Endodermal cell (in vitro differentiated cells): ENCODE measurements around the gene DRP2. TPM values are rescaled to one million over a fixed set of nuclear protein-coding genes. Genes with fewer than 3 reads are reported as not detected.

Source experiments
- DNase-seq: peaks from one replicate; pipeline ENCODE4 v3.0.0-alpha.2; 2017
- H3K27ac ChIP-seq: 2 replicates; pipeline ENCODE4 v1.5.1; 2013; ENCODE audit warnings: mild to moderate bottlenecking, low read depth, low read length, moderate library complexity
- H3K27me3 ChIP-seq: 2 replicates; pipeline ENCODE4 v1.6.1; 2013; ENCODE audit warnings: mild to moderate bottlenecking, low read length, moderate library complexity; ENCODE audit not compliant: insufficient read depth, control insufficient read depth, poor library complexity, severe bottlenecking
- H3K36me3 ChIP-seq: 2 replicates; pipeline ENCODE4 v1.7.0; 2013; ENCODE audit warnings: mild to moderate bottlenecking, low read length, moderate library complexity; ENCODE audit not compliant: control insufficient read depth, insufficient read depth
- H3K4me1 ChIP-seq: one replicate; pipeline ENCODE4 v1.7.0; 2013; ENCODE audit warnings: low read length; ENCODE audit not compliant: control insufficient read depth, insufficient read depth
- H3K4me3 ChIP-seq: 2 replicates; pipeline ENCODE4 v1.5.1; 2013; ENCODE audit warnings: mild to moderate bottlenecking, low read length, moderate library complexity
- H3K9ac ChIP-seq: 2 replicates; pipeline ENCODE4 v1.6.1; 2013; ENCODE audit warnings: mild to moderate bottlenecking, low read length, moderate library complexity; ENCODE audit not compliant: poor library complexity, severe bottlenecking; ENCODE audit errors: extremely low read depth
- H3K9me3 ChIP-seq: 2 replicates; pipeline ENCODE4 v1.6.1; 2013; ENCODE audit warnings: mild to moderate bottlenecking, low read length, moderate library complexity; ENCODE audit not compliant: control insufficient read depth
- H3K27ac Mint-ChIP-seq: 2 replicates; pipeline ENCODE4 v1.8.0; 2020; ENCODE audit warnings: mixed read lengths
- H3K27me3 Mint-ChIP-seq: 2 replicates; pipeline ENCODE4 v1.8.0; 2021; ENCODE audit warnings: mild to moderate bottlenecking, mixed read lengths; ENCODE audit not compliant: insufficient read depth
- H3K36me3 Mint-ChIP-seq: 2 replicates; pipeline ENCODE4 v1.8.0; 2020; ENCODE audit warnings: low read depth, mixed read lengths
- H3K4me1 Mint-ChIP-seq: 2 replicates; pipeline ENCODE4 v1.8.0; 2020; ENCODE audit warnings: mixed read lengths
- H3K4me3 Mint-ChIP-seq: 2 replicates; pipeline ENCODE4 v1.8.0; 2020; ENCODE audit warnings: mild to moderate bottlenecking, moderate library complexity, mixed read lengths
- H3K9me3 Mint-ChIP-seq: 2 replicates; pipeline ENCODE4 v1.8.0; 2020; ENCODE audit warnings: mild to moderate bottlenecking, mixed read lengths
- WGBS, 2 experiments: methylation state at CpG; one replicate each; pipeline versions ENCODE4 v1.1.5 to v1.1.7; 2013; ENCODE audit warnings: missing lambda C conversion rate in 2 of 2, mixed read lengths in 1 of 2; ENCODE audit not compliant: insufficient coverage in 1 of 2, insufficient read length in 1 of 2; 5-methylcytosine and 5-hydroxymethylcytosine counted together
- total RNA-seq, 2 donors: library from RNA; stranded (reverse); fragmentation: NEBNext Ultra II Directional in 1 of 2; extraction: Animal tissue kit (Norgen Biotek cat#: 25700) in 1 of 2; gene quantifications; 2 replicates in 1 of 2; 3 replicates in 1 of 2; pipeline ENCODE4 v1.2.1, GENCODE V29; 2021
- TF ChIP-seq, protein P1 (sequence below): fragments of 200-600 bp; sonication (generic); conservative IDR thresholded peaks from 2 replicates; pipeline ENCODE4 v1.5.0; 2021; ENCODE audit warnings: antibody characterized with exemption, mild to moderate bottlenecking

Gene DRP2
- total RNA-seq, 2 donors from 2014 or later = 0.15 to 0.91 TPM

GRCh38 chrX:101258259-101258581, 38.6 kb downstream of the DRP2 start:
- Mint-ChIP-seq H3K9me3 (peaks cover 43% of the 10 kb centered on the region), H3K27me3 (peaks cover 2% of the 10 kb centered on the region), H3K4me1 (peaks cover 8% of the 10 kb centered on the region), H3K27ac (no peak overlapping the region), H3K36me3 (no peaks in the 10 kb centered on the region), H3K4me3 (no peak overlapping the region)
- TF ChIP-seq, protein P1, sequence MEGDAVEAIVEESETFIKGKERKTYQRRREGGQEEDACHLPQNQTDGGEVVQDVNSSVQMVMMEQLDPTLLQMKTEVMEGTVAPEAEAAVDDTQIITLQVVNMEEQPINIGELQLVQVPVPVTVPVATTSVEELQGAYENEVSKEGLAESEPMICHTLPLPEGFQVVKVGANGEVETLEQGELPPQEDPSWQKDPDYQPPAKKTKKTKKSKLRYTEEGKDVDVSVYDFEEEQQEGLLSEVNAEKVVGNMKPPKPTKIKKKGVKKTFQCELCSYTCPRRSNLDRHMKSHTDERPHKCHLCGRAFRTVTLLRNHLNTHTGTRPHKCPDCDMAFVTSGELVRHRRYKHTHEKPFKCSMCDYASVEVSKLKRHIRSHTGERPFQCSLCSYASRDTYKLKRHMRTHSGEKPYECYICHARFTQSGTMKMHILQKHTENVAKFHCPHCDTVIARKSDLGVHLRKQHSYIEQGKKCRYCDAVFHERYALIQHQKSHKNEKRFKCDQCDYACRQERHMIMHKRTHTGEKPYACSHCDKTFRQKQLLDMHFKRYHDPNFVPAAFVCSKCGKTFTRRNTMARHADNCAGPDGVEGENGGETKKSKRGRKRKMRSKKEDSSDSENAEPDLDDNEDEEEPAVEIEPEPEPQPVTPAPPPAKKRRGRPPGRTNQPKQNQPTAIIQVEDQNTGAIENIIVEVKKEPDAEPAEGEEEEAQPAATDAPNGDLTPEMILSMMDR = no peak
- WGBS, 2 experiments = 92 to 97% methylated on average over 6 to 11 of the region's 11 CpGs
- Histone ChIP-seq H3K9ac (no peak overlapping the region), H3K4me1 (no peaks in the 10 kb centered on the region), H3K9me3 (no peaks in the 10 kb centered on the region), H3K27ac (no peak overlapping the region), H3K4me3 (no peak overlapping the region), H3K36me3 (no peaks in the 10 kb centered on the region), H3K27me3 (no peaks in the 10 kb centered on the region)
- no peak for DNase-seq

DNA sequence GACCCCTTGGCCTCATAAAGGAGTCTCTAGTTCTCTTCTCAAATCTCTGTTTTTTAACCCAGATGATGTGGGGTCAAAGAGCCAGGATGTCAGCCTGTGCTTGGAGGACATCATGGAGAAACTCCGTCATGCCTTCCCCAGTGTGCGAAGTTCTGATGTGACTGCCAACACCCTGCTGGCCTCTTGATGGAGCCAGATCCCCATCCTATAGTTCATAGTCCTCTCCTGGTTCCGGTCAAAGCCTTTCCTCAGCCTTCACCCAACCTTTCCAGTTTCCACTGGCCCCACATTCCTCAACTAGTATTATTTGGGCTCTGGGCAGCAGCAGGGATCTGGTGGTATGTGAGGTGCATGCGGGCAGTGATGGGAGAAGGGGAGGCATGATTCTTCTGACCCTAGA, 40.8 kb downstream of the DRP2 start:
- no peak overlapping the region for H3K27ac ChIP-seq
- no peaks in the 10 kb centered on the region for H3K36me3 Mint-ChIP-seq
- no peaks in the 10 kb centered on the region for H3K4me1 ChIP-seq
- TF ChIP-seq, protein P1 = peak; percentile 71
- H3K4me3 Mint-ChIP-seq = no peak overlapping the region
- H3K27ac Mint-ChIP-seq = no peak overlapping the region
- 80 to 94% methylated on average over 2 of the region's 4 CpGs for WGBS, 2 experiments
- no peaks in the 10 kb centered on the region for H3K36me3 ChIP-seq
- H3K9ac ChIP-seq = no peak overlapping the region
- peaks cover 41% of the 10 kb centered on the region for H3K9me3 Mint-ChIP-seq
- H3K4me3 ChIP-seq = no peak overlapping the region
- H3K27me3 ChIP-seq = no peaks in the 10 kb centered on the region
- DNase-seq = peak; percentile 49
- H3K27me3 Mint-ChIP-seq = peaks cover 2% of the 10 kb centered on the region
- no peaks in the 10 kb centered on the region for H3K4me1 Mint-ChIP-seq
- H3K9me3 ChIP-seq = no peaks in the 10 kb centered on the region

- H3K9me3 ChIP-seq = no peaks in the 10 kb centered on the region
Observed at GRCh38 chrX:101262590-101262989, 43.0 kb downstream of the DRP2 start.

More at GRCh38 chrX:101262590-101262989, 43.0 kb downstream of the DRP2 start:
- TF ChIP-seq, protein P1 = no peak
- no peaks in the 10 kb centered on the region for H3K27me3 ChIP-seq
- no peaks in the 10 kb centered on the region for H3K36me3 Mint-ChIP-seq
- H3K9ac ChIP-seq = no peak overlapping the region
- no peaks in the 10 kb centered on the region for H3K36me3 ChIP-seq
- H3K4me1 ChIP-seq = no peaks in the 10 kb centered on the region
- no peak overlapping the region for H3K4me3 ChIP-seq
- peaks cover 2% of the 10 kb centered on the region for H3K27me3 Mint-ChIP-seq
- no peak overlapping the region for H3K4me3 Mint-ChIP-seq
- WGBS, 2 experiments = 94% methylated on average over 4 of the region's 4 CpGs; no CpG with 5 or more reads in 1 of the 2 experiments
- H3K4me1 Mint-ChIP-seq = no peaks in the 10 kb centered on the region
- no peak overlapping the region for H3K27ac Mint-ChIP-seq
- peaks cover 43% of the 10 kb centered on the region for H3K9me3 Mint-ChIP-seq
- no peak overlapping the region for H3K27ac ChIP-seq
- DNase-seq = no peak
